HK-2 (cell line): ENCODE results near the gene CX3CR1.

Experiments
- DNase-seq: peaks from one replicate; pipeline ENCODE4 v3.0.0-alpha.2; 2018; ENCODE audit not compliant: unreplicated experiment

CX3CR1 gene

DNA sequence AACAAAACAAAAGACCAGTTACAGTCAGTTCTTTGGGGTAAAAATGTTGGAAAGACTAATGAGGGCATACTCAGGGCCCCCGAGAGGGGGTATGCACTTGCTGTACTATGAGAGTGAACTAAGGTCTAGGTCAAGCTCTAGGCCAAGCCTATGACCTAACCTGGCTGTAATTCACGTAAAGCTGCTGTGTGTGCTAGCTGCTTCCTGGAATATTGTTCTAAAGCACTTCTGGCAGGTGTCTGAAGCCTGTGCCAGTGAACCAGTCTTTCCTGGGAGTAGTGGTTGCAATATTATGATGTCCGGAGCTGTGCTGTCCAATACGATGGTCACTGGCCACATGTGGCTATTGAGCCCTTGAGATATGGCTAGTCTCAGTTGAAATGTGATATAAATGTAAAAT, 13.1 kb upstream of the CX3CR1 start:
- DNase-seq, result no peak

DNA sequence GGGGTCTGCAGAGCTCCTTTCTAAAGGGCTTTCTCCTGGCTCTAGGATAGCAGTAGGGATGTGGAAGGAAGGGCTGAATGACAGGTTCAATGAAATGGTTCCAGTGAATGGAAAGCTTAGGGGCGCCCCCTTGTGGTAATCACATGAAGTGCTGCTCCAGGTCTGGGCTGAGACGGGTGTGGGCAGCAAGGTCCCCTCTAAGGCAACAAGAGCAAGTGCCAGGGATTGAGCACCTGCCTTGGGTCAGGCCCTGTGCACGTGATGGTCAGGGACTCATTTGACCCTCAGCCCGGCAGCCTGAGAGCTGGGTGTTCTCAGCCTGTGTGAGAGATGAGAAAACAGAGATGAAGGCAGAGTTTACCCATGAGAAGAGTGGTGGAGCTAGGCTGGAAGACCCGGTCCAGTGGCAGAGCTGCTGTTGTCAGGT, 12.1 kb upstream of the CX3CR1 start:
- peak; percentile 63 for DNase-seq

DNA sequence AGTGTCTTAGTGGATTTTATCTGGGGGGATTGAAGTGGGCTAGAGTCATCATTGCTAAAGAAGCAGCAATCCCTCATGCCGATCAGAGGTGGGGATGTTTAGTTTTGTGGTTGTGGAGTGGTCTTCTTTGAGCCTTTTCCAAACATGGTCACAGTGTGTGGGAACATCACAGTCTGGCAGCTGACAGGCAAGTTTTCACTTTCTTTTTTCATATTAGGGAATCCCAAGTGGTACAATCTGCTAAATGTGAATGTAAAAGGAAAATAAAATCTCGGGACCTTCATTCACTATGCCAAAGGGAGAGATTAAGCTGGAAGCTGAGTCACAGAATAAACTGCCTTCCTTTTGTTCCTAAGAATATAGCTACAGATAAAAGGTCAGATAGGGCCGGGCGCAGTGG, 10.4 kb upstream of the CX3CR1 start:
- no peak for DNase-seq

DNA sequence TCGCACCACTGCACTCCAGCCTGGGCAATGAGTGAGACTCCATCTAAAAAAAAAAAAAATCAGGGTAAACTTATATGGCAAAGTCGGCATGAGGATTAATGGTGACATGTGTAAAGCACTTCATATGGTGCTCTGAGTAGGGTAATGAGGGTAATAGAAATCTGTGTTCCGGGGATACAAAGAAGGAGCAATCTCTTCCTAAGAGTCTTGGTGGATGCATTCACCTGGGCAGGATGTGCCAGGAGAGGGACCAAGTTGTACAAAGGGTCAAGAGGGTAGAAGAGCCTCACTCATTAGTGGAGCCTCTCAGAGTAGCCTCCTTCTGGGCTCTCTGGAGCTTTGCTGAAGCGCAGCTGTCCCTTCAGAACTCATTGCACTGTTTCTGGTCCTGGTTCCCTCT, 9.3 kb upstream of the CX3CR1 start:
- no peak for DNase-seq

DNA sequence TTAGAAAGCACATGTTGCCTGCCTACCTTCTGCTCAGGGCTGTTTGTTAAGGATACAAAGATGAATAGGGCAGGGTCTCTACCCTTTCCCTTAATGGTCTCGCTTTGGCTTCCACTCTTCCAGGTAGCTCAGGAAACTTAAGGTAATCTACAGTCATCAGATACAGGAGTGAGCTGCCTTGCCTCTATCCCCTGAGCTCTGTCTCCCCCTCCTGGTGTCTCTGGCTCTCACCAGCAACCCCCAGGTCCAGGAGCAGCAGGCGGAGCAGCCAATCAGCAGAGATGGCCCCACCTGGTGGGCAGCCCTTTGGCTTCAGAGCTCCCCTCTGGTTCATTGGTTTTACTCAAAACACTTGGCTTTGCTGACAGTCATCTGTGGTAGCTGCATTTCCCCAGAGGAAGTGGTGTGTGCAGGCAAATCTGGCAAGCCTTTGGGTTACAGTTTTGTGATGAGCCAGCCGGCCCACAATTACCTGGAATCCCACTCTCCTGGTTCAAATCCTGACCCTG, 8.5 kb upstream of the CX3CR1 start:
- DNase-seq, result peak; percentile 72

DNA sequence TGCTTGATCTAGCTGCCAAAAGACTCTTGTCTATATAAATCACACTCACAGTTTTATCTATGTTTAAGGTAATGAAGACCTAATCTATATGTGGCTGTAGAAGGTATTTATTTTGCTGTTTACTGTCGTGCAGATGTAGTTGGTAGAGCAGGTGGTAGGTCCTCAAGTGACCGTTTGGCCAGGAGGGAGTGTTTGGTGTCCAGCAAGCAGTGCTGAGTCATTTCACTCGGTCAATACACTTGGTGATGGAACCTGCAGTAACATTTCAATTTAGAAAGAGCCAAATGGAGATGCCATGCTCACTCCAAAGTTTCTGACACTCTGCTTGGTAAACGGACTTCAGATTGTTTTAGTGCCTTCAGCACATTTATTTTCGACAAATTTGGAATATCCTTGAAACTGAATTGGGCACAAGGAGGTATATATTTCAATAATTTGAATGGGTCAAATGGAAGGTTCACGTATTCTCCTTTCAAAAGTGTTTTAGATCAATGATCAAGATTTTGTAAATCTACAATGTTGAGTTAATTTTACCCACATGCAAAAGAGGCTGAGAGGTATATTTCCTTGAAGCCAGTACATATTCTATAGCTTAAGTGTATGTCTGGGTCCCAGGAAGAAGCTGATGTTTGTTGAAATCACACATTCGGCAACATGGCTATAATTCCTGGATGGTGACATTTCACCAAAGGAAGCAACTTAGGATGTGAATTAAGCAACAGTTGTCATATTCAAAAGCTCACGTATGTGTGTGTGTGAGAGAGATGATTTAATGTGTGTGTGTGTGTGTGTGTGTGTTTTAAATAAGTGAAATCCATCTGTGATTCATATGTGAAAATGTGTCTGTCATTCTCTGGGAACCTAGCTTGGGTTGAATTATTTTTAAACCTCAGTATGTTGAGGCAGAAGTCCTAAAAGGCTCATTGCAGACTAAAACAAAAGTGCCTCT, 7.7 kb upstream of the CX3CR1 start:
- no peak for DNase-seq

DNA sequence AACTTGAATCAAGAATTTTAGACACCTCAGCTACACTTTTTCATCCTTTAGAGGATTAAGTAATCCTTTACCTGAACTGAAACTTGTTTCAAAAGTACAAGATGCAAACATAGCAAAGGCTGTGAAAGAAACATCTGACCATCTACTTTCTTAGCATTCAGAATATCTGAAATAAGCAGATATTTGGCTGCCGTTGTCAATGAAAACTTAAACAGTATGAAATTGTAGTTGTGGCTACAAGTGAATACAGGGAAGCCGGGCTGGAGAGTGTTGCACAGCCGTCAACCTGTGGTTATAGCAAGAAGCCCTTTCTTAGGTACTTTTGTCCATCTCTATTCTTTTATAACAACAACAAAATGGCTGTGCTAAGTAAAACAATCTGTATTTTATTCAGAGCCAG, 6.9 kb upstream of the CX3CR1 start:
- no peak for DNase-seq

DNA sequence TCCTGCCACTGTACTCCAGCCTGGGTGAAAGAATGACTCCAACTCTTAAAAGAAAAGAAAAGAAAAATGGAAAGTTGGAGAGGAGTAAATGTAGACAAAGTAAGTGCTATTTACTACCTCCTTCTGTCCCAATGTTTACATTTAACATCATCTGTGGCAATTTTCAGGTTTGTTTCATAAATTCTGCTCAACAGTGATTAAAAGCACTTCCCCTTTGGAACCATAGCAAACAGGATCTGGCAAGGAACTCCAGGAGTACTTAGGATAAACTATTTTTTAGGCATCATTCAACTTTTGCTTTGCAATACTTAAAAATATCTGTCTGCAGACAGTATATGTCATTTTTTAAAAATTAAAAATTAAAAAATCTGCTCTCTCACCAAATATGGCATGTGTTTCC, 5.5 kb upstream of the CX3CR1 start:
- no peak for DNase-seq

DNA sequence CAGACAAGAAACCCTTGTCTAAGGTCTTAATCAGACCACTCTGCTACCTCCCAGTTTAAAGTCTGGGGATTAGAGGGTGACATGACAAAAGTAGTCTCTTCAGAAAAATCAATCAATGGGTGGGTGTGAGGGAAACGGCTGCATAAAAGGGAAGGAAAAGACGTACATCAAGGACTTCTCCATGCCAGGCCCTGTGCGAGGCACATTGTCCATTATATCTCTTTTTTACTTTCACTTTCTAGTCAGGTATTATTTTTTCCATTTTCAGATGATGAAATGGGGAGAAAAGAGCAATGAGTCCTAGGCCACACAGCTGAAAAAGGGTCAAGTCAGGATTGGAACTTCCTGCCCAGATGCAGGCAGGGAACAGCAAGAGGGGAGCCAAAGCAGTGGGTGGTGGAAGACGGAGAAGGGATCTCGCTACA, 4.6 kb upstream of the CX3CR1 start:
- no peak for DNase-seq

DNA sequence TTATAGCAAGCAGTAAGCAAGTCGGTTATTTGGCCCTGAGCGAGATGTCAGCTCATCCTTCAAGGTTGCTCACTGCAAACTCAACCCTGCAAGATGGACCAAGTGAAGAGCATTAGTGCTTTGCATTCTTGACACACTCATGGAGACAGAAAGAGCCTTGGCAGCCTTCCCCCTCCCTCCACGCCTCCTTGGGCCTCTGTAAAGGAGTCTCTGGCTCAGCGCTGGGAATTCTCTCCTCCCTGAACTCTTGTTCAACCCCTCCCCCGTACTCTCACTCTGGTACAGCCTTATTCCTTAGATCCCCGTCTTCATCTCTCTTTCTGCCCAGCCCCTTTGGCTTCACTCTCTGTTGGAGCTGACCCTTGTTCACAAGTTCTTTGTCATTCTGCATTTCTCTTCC, 2.2 kb upstream of the CX3CR1 start:
- no peak for DNase-seq

DNA sequence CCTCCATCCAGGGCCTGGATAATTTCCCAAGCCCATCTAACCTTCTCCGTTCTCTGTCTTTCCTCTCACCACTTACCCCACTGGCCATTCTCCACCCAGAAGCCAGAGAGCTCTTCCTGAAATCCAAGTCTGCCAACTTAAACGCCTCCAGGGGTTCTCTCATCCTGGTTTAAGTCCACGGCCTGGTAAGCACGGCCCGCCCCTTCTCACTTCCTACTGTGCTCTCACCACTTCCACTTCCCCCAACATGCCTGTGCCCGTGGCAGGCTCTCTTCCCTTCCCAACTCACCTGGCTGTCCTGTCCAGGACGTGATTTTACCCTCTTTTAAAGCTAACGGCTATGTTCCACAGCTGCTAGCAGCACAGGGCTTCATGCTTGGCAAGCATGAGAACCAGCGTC, 1.7 kb upstream of the CX3CR1 start:
- no peak for DNase-seq

DNA sequence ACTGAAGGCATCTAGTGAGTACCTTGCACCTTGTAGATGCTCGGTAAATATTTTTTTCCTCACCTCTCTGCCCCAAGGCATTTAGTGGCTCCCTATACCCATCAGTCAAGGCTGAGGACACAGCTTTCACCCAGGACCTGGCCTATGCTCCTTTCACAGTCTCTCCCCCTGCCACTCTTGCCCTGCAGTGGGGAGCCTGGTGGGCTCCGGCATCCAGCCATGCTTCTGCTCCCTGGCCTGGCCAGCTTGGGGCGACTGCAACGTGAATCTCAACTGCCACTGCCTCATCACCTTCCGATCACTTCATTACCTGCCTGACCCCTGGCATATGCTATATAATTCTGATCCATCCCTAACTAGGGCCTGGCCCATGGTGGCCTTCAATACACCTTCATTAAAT, 735 bp upstream of the CX3CR1 start:
- no peak for DNase-seq

DNA sequence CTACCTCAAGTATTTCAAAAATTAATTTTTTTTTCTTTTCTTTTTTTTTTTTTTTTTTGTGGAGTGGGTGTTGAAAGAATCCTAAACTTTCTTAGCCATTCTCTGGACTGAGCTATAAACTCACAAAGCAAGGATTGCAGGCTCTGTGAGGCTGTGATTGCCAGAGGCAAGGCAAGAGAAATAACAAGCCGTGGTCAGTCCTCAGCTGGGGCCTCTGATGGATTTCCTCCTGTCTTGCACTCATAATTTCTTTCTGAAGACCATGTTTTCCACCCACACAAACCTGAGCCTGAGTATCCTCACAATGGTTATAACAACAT, 1.3 kb downstream of the CX3CR1 start:
- DNase-seq, result no peak

DNA sequence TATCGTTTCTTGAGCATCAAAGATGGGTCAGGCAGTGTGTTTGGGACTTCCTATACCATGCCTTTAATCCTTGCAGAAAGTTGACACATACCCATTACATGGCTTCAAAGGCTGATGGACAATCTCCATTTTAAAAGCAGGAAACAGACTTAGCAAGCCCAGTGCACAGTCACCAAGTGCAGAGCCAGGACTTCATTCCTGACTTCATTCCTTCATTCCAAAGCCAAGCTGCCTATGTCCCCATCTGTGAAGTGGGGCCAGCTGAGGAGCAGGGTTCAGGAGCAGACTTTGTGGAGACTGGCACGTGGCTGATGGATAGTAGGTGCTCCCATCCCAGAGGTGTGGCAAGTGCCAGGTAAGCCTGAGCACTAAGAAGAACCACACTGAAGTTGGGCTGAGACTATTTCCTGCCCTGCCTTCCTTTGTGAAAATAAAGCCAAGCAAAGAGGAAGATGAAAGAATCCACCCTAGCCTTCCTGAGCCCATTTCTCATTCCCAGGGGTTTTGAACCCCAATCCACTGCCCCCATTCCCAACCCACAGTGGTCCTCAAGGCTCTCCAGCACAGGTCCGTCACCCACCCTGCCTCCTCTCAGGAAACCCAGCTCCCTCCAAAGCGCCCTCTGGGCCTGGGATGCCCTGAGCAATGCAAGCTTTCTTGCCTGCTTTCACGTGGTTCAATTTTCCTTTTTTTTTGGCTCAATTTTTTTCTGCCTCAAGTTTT, 1.8 kb downstream of the CX3CR1 start:
- no peak for DNase-seq

DNA sequence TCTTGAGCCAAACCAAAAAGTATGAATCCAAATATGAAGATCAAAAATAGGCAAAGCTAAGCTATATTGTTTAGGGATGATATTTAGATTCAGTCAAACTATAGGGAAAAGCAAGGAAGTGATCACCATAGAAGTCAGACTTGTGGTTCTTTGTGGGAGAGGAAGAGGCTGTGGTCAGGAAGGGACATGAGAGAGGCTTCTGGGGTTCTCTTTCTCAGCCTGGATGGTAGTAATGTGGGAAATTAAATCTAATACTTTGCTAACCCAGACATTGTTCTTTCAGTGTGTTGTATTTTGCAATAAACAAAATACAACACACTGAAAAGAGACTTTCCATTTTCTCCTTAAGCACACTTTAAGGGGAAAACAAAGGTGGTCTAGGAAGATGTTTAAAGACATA, 3.1 kb downstream of the CX3CR1 start:
- DNase-seq, result no peak

DNA sequence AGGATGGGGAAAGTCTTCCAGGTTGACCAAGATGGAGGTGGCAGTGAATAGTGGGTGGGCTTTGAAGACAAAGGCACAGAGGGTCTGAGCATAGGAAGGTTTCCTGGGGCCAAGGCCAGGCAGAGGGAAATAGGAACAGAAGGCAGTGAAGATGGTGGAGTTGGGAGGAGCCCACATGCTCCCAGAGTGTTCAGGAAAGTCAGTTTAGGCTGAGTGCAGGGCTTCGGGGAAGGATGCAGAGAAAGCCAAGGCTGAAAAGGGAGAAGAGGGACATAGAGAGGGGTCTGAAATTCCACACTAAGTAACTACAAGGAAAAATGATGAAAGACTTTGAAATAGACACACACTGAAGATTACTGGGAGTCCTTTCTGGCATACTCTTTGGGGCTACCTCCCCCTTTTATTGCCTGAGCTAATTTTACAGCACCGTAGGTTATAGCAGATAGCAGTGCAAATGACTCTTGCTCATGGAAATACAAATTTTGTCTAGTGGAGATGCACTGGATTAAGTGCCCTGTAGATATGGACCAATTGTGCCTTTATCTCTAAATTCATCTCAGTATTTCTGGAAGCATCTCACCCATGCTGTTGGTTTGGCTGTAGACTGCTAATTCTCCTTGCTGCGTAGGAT, 3.8 kb downstream of the CX3CR1 start:
- no peak for DNase-seq

DNA sequence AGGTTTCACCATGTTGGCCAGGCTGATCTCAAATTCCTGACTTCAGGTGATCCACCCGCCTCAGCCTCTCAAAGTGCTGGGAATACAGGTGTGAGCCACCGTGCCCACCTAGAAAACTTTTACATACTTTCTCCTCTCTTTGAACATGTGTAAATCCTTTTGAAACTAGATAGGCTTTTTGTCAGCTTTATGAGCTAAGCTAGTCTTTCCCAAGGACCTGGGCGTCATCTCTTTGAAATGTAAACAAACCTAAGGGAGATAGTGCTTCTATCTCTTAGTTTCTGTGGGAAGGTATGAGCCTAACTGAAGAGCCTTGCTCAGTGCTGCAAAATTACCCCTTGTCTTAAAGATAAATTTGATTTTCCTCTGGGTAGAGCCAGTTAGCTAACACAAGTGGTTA, 4.8 kb downstream of the CX3CR1 start:
- no peak for DNase-seq

DNA sequence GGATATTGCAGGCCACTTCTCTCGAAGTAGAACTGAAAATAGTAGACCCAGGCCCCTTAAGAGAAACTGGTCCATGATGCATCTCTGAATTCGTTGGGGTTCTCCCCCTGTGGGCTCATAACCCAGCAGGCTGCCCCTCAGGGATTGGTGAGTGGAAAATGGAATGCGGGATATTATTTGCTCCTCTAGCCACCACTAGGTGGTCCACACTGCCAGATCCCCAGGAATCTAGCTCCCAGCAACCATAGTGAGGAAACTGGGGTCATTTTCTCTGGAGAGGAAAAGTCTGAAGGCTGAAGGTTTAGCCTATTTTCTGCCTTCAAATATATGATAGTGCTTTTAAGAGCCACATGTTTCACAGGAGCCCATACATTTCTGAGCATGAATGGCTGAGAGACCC, 6.7 kb downstream of the CX3CR1 start:
- no peak for DNase-seq

DNA sequence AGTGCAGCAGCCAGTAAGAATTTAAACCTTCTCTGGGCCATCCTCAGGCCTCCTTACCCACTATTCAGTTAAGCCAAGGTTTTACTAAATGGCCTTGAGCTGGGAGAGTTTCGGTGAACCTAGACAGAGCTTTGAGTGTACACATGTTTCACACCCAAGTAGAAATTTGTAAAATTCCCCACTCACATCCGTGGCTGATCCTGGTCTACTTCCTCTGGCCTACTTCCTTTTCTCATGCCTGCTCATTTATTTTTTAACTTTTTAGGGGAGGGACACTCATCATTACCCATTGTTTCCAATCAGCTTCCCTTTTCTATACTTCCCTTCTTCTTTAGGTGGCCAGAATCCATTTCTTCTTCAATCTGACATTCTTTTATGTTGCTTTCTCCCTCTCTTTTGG, 7.6 kb downstream of the CX3CR1 start:
- DNase-seq, result no peak

DNA sequence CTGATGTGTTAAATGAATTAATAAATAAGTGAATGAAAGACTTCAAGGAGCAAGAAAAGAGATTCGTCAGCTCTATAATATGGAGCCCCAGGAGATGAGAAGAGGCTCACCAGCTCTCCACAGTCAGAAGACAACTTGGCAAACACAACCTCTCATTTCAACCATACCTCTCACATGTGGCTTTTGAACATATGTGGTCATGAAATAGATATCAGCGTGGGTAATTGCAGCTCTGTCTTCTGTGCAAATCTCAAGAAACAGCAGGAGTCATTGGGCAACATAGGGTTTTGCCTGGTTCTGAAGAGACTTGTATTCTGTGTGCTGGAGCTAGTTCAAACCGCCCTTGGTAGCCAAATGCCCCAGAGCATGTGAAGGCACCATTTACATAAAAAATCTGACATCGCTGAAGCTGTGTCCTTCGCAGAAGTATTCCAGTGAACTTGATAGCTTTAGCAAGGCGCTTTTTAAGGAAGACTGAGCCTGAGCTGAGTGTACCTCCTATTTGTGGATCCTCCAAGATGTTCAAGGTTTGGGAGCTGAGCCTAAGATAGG, 8.4 kb downstream of the CX3CR1 start:
- DNase-seq, result no peak

DNA sequence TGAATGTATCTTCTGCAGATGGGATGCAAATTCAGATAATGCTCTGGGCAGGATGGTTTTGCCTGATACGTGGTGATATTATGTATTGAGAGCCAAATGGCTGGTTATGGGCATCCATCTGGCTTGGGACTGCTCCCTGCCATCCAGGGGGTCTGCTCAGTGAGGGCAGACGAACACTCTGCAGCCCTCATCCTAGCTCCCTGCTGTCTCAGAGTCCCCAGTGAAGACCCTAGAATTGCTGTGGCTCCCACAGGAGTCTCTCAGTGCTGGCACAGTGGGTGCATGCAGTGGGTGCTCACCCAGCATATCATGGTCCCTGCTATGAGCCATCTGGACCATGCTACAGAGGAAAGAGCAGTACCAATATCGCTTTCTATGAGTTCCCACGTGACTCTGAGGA, 10.3 kb downstream of the CX3CR1 start:
- DNase-seq, result no peak

DNA sequence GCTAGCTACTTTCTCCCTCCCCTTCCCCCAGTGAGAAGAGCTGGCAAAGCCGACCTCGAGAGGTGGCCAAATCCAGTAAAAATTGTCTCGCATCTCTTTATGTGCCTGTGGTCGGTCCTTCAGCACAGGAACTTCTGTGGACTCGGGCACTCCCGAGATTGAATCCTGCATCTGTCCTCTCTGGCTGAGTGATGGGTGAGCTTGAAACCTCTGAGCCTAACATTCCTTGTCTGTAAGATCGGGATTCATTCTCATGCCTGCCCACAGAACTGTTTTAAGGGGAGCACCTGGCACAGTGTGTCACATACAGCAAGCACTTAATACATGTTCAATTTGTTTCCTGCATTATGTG, 11.3 kb downstream of the CX3CR1 start:
- DNase-seq, result no peak
